Measurements from ENCODE around the gene ACOX1. TPM values are rescaled to one million over a fixed set of nuclear protein-coding genes. Genes with fewer than 3 reads are reported as not detected.

The ACOX1 gene
- total and polyA plus RNA-seq, 2 donors (not counting 1 experiment from before 2014, with no cell fraction given) = 6.6 to 31.2 TPM

GRCh38 chr17:75898791-75899190, 80.2 kb downstream of the ACOX1 start:
- ChIA-PET POLR2A (interaction anchor here (0.7 kb wide), 1 partner anchor 125 kb away, joined by 3 read pairs; no protein-coding TSS in a partner anchor), CTCF (interaction anchor here (5.9 kb wide), 1 partner anchor 22 kb away, joined by 52 read pairs; the partner anchor contains the start of gene TRIM47)
- H4K20me1 ChIP-seq (ENCODE audit: control insufficient read depth, insufficient read depth, low read length, poor library complexity, severe bottlenecking) = peaks cover 35% of the 10 kb centered on the region
- ATAC-seq (ENCODE audit: low read depth) (no peak), DNase-seq (no peak)
- WGBS (ENCODE audit: insufficient coverage) = 97% methylated on average over 14 of the region's 16 CpGs
- intact Hi-C loops (cut with micrococcal nuclease) = no loop called here
- no peaks in the 10 kb centered on the region for H3K27me3 ChIP-seq (replicated peaks in 1 of 4; ENCODE audit: control extremely low read depth in 1 of 4, control insufficient read depth in 3 of 4, insufficient read depth in 4 of 4, low read length in 3 of 4)
- no peak overlapping the region for H3K9ac ChIP-seq (ENCODE audit: low read length)
- Mint-ChIP-seq H3K4me1 (peaks cover 24% of the 10 kb centered on the region), H3K27ac (no peak overlapping the region), H3K4me3 (no peak overlapping the region), H3K9me3 (ENCODE audit: insufficient read depth) (no peaks in the 10 kb centered on the region), H3K27me3 (no peaks in the 10 kb centered on the region)
- peaks cover 16 to 23% of the 10 kb centered on the region in 2 donors for H3K4me1 ChIP-seq (ENCODE audit: control insufficient read depth in 2 of 2, insufficient read depth in 2 of 2, low read length in 2 of 2)
- H3K79me2 ChIP-seq (ENCODE audit: control insufficient read depth, insufficient read depth, low read length) = peaks cover 34% of the 10 kb centered on the region
- no peak overlapping the region for H3K4me2 ChIP-seq (replicated peaks; ENCODE audit: low read depth, low read length, poor library complexity, severe bottlenecking)
- no peak overlapping the region for H3K27ac ChIP-seq (ENCODE audit: low read length in 2 of 2)
- H3K4me3 ChIP-seq (ENCODE audit: control extremely low read depth in 1 of 5, extremely low read depth in 1 of 5, insufficient read depth in 1 of 5, low read depth in 2 of 5, low read length in 4 of 5) = no peak overlapping the region
- no peak overlapping the region for H2AFZ ChIP-seq (ENCODE audit: insufficient read depth, low read depth, low read length, poor library complexity, severe bottlenecking)
- TF ChIP-seq EZH2 (IDR thresholded peaks at IDR 0.05; ENCODE audit: borderline replicate concordance, insufficient read depth, low read depth, low read length, poor library complexity, severe bottlenecking) (no peak), CTCF (IDR thresholded peaks at IDR 0.05) (no peak)
- peaks cover 0 to 48% of the 10 kb centered on the region in 2 experiments for H3K36me3 ChIP-seq (replicated peaks in 1 of 2; ENCODE audit: control extremely low read depth in 1 of 2, control insufficient read depth in 1 of 2, extremely low read depth in 1 of 2, insufficient read depth in 2 of 2, low read length in 1 of 2)
- H3K9me3 ChIP-seq (ENCODE audit: control extremely low read depth in 1 of 3, control insufficient read depth in 2 of 3, insufficient read depth in 1 of 3, low read length in 2 of 3) = no peaks in the 10 kb centered on the region

- peaks cover 26% of the 10 kb centered on the region for H3K4me1 Mint-ChIP-seq
- H3K9me3 Mint-ChIP-seq (ENCODE audit: insufficient read depth) = no peaks in the 10 kb centered on the region
- Histone ChIP-seq H3K4me3 (ENCODE audit: control extremely low read depth in 1 of 5, extremely low read depth in 1 of 5, insufficient read depth in 1 of 5, low read depth in 2 of 5, low read length in 4 of 5) (no peak overlapping the region), H3K4me2 (replicated peaks; ENCODE audit: low read depth, low read length, poor library complexity, severe bottlenecking) (no peak overlapping the region), H3K9me3 (ENCODE audit: control extremely low read depth in 1 of 3, control insufficient read depth in 2 of 3, insufficient read depth in 1 of 3, low read length in 2 of 3) (no peaks in the 10 kb centered on the region), H3K79me2 (ENCODE audit: control insufficient read depth, insufficient read depth, low read length) (peaks cover 32% of the 10 kb centered on the region), H2AFZ (ENCODE audit: insufficient read depth, low read depth, low read length, poor library complexity, severe bottlenecking) (no peak overlapping the region), H3K27me3 (replicated peaks in 1 of 4; ENCODE audit: control extremely low read depth in 1 of 4, control insufficient read depth in 3 of 4, insufficient read depth in 4 of 4, low read length in 3 of 4) (no peaks in the 10 kb centered on the region), H4K20me1 (ENCODE audit: control insufficient read depth, insufficient read depth, low read length, poor library complexity, severe bottlenecking) (peaks cover 36% of the 10 kb centered on the region), H3K36me3 (replicated peaks in 1 of 2; ENCODE audit: control extremely low read depth in 1 of 2, control insufficient read depth in 1 of 2, extremely low read depth in 1 of 2, insufficient read depth in 2 of 2, low read length in 1 of 2) (peaks cover 0 to 48% of the 10 kb centered on the region in 2 experiments), H3K27ac (ENCODE audit: low read length in 2 of 2) (no peak overlapping the region), H3K9ac (ENCODE audit: low read length) (no peak overlapping the region), H3K4me1 (ENCODE audit: control insufficient read depth in 2 of 2, insufficient read depth in 2 of 2, low read length in 2 of 2) (peaks cover 16 to 19% of the 10 kb centered on the region in 2 donors)
- DNase-seq (peak; percentile 17), ATAC-seq (ENCODE audit: low read depth) (no peak)
- TF ChIP-seq EZH2 (IDR thresholded peaks at IDR 0.05; ENCODE audit: borderline replicate concordance, insufficient read depth, low read depth, low read length, poor library complexity, severe bottlenecking) (no peak), CTCF (IDR thresholded peaks at IDR 0.05) (no peak)
- H3K4me3 Mint-ChIP-seq = peak overlapping the region; percentile 71
- 95% methylated on average over 8 of the region's 8 CpGs for WGBS (ENCODE audit: insufficient coverage)
- H3K27ac Mint-ChIP-seq = no peak overlapping the region
- ChIA-PET POLR2A (interaction anchor here (0.7 to 1.0 kb wide), 2 partner anchors 63 to 124 kb away, joined by 3 read pairs; no protein-coding TSS in a partner anchor), CTCF (interaction anchor here (0.6 to 5.9 kb wide), 4 partner anchors 21 to 53 kb away, joined by 3 to 52 read pairs (median 15); partner anchors contain the start of genes TRIM47 and UNC13D)
- intact Hi-C loops (cut with micrococcal nuclease) = no loop called here
- no peaks in the 10 kb centered on the region for H3K27me3 Mint-ChIP-seq
Measured at GRCh38 chr17:75898065-75898464, 80.9 kb downstream of the ACOX1 start.
